ENCODE measurements around the gene FAM222B. TPM values are rescaled to one million over a fixed set of nuclear protein-coding genes. Genes with fewer than 3 reads are reported as not detected.

The FAM222B gene
- total and polyA plus RNA-seq, 5 experiments from 2014 or later = 7.5 to 23.1 (median 16.9) TPM

- DNase-seq (no peak), ATAC-seq (no peak)
- Mint-ChIP-seq H3K27ac (peak overlapping the region in 2 of 10 donors; percentile 40 to 48), H3K4me1 (peaks cover 4 to 6% (median 4%) of the 10 kb centered on the region in 4 donors), H3K36me3 (peaks cover 0 to 56% (median 2%) of the 10 kb centered on the region in 3 donors), H3K27me3 (no peaks in the 10 kb centered on the region), H3K9me3 (no peaks in the 10 kb centered on the region), H3K4me3 (no peak overlapping the region)
- POLR2A ChIA-PET = interaction anchor here (0.9 to 1.2 kb wide), 3 partner anchors 33 to 141 kb away, joined by 3 read pairs; partner anchors contain the start of gene DHRS13
Observed at GRCh38 chr17:28760601-28761562, 81.7 kb downstream of the FAM222B start.

- no peaks in the 10 kb centered on the region for H3K27me3 Mint-ChIP-seq
- DNase-seq (no peak), ATAC-seq (no peak)
- H3K4me3 Mint-ChIP-seq = no peak overlapping the region
- peaks cover 0 to 52% (median 2%) of the 10 kb centered on the region in 3 donors for H3K36me3 Mint-ChIP-seq
- peaks cover 4 to 6% (median 4%) of the 10 kb centered on the region in 4 donors for H3K4me1 Mint-ChIP-seq
- POLR2A ChIA-PET = interaction anchor here (0.5 kb wide), 1 partner anchor 20 kb away, joined by 3 read pairs; no protein-coding TSS in a partner anchor
- no peaks in the 10 kb centered on the region for H3K9me3 Mint-ChIP-seq
- no peak overlapping the region for H3K27ac Mint-ChIP-seq
Observed at GRCh38 chr17:28759256-28759865, 83.2 kb downstream of the FAM222B start.

DNA sequence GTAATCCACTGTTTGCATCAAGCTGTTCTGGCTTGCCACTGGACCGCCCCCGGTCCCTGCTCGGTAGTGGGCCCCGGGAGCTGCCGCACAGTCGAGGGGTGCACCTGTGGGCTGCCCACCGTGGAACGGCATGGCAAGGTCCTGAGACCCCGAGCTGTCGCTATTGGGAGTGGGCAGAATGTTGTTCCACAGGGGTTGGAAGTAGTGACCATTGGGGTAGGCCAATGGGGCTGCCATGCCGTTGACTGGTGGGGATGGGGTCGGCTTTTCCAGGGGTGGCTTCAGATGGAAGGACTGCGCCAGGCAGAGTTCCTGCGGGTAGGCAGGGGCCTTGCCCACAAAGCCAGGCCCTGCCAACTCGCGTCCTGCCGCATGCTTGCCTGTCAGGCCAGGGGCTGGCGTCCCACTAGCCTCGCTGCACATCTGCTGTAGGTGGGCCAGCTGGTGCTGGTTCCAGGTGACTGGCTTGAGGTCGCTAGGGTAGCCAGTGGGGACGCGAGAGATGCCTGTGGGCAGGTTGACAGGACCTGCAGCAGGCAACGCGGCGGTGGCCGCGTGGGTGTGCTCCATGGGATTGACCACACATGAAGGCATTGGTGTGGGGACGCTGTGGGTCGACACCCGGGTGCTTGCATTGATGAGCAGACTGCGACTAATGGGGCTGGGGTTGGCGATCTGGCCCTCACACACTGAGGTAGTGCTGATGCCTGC lies 84.0 kb downstream of the FAM222B start:
- H3K27ac Mint-ChIP-seq = no peak overlapping the region
- peaks cover under 1 to 3% (median under 1%) of the 10 kb centered on the region in 4 donors for H3K4me1 Mint-ChIP-seq
- H3K4me3 Mint-ChIP-seq = no peak overlapping the region
- peaks cover 0 to 49% (median 2%) of the 10 kb centered on the region in 3 donors for H3K36me3 Mint-ChIP-seq
- H3K27me3 Mint-ChIP-seq = no peaks in the 10 kb centered on the region
- ATAC-seq (no peak), DNase-seq (no peak)
- POLR2A ChIA-PET = interaction anchor here (1.3 kb wide), 1 partner anchor 9 kb away, joined by 3 read pairs; no protein-coding TSS in a partner anchor
- H3K9me3 Mint-ChIP-seq = no peaks in the 10 kb centered on the region

GRCh38 chr17:28756049-28756804 lies 86.4 kb downstream of the FAM222B start:
- no peak for DNase-seq
- Mint-ChIP-seq H3K27me3 (no peaks in the 10 kb centered on the region), H3K27ac (peak overlapping the region in 4 of 10 donors; percentile 41 to 77 (median 62)), H3K4me3 (no peak overlapping the region), H3K36me3 (peaks cover 0 to 43% (median 2%) of the 10 kb centered on the region in 3 donors), H3K9me3 (no peaks in the 10 kb centered on the region), H3K4me1 (peaks cover 0 to 3% (median under 1%) of the 10 kb centered on the region in 4 donors)
- POLR2A ChIA-PET = interaction anchor here (0.7 to 1.3 kb wide), 2 partner anchors 29 to 36 kb away, joined by 3 to 5 read pairs; partner anchors contain the start of gene RPL23A
- no peak for ATAC-seq

DNA sequence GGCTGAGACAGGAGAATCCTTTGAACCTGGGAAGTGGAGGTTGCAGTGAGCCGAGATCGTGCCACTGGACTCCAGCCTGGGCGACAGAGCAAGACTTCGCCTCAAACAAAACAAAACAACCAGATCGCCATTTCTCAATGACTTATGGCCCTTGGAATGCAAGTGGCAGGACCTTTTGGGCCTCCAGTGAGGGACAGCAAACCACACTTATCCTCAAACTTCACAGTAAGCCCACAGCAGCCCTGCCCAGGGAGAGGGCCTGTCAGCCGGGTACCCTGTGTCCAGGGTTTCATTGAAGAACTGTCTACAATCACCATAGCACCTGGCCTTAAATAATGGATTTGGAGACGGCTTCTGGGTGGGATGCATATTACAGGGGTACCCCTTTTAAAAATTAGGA lies 87.1 kb downstream of the FAM222B start:
- Mint-ChIP-seq H3K9me3 (no peaks in the 10 kb centered on the region), H3K4me3 (no peak overlapping the region), H3K36me3 (peaks cover 0 to 40% (median 2%) of the 10 kb centered on the region in 3 donors), H3K27me3 (no peaks in the 10 kb centered on the region), H3K4me1 (peaks cover 0 to 4% (median 2%) of the 10 kb centered on the region in 4 donors), H3K27ac (no peak overlapping the region)
- ATAC-seq (no peak), DNase-seq (no peak)
- POLR2A ChIA-PET = no interaction called here

DNA sequence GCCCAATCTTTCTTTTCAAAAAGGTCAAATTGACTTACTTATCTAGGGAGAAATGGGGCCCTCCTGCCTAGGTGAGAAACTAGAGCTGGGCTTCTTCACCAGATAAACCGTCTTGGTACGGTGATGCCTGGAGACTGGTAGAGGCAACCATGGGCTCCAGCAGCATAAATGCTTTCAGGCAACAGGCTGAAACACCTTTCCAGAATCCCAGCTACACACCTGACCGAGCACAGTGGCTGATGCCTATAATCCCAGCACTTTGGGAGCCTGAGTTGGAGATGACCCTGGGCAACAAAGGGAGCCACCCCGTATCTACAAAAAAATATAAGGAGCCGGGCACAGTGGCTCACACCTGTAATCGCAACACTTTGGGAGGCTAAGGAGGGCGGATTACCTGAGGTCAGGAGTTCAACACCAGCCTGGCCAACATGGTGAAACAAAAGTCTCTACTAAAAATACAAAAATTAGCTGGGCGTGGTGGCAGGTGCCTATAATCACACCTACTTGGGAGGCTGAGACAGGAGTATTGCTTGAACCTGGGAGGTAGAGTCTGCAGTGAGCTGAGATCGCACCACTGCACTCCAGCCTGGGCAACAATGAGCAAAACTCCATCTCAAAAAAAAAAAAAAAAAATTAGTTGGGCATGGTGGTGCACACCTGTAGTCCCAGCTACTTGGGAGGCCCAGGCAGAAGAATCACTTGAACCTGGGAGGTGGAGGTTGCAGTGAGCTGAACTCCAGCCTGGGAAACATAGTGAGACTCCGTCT lies 90.8 kb downstream of the FAM222B start:
- Mint-ChIP-seq H3K27me3 (no peaks in the 10 kb centered on the region), H3K4me3 (no peak overlapping the region)

GRCh38 chr17:28750178-28751047 lies 92.2 kb downstream of the FAM222B start:
- H3K36me3 Mint-ChIP-seq = no peaks in the 10 kb centered on the region
- POLR2A ChIA-PET = interaction anchor here (0.6 to 15.6 kb wide), 12 partner anchors 8 to 199 kb away, joined by 3 to 365 read pairs (median 3); partner anchors contain the start of genes DHRS13, FLOT2, NEK8 and RPL23A
- no peaks in the 10 kb centered on the region for H3K9me3 Mint-ChIP-seq
- peak; percentile 79 to 94 (median 85) for DNase-seq
- ATAC-seq = peak; percentile 84
- H3K4me1 Mint-ChIP-seq = peaks cover 5 to 28% (median 16%) of the 10 kb centered on the region in 4 donors
- peak overlapping the region in 1 of 10 donors; percentile 14 for H3K4me3 Mint-ChIP-seq
- peak overlapping the region in 5 of 10 donors; percentile 43 to 75 (median 69) for H3K27ac Mint-ChIP-seq
- H3K27me3 Mint-ChIP-seq = no peaks in the 10 kb centered on the region

More for the DNA sequence above, 90.8 kb downstream of the FAM222B start:
- Mint-ChIP-seq H3K27ac (peak overlapping the region in 2 of 10 donors; percentile 43 to 47), H3K4me1 (peaks cover 0 to 16% (median 9%) of the 10 kb centered on the region in 4 donors), H3K36me3 (peaks cover 0 to 10% (median 0%) of the 10 kb centered on the region in 3 donors), H3K9me3 (no peaks in the 10 kb centered on the region)
- DNase-seq = no peak
- POLR2A ChIA-PET = interaction anchor here (0.6 to 15.6 kb wide), 4 partner anchors 17 to 146 kb away, joined by 3 to 365 read pairs (median 4); partner anchors contain the start of genes FLOT2, NEK8, RPL23A and TLCD1
- no peak for ATAC-seq

GRCh38 chr17:28749516-28750177 lies 92.9 kb downstream of the FAM222B start:
- no peak for DNase-seq
- H3K4me1 Mint-ChIP-seq = peaks cover 5 to 35% (median 22%) of the 10 kb centered on the region in 4 donors
- H3K9me3 Mint-ChIP-seq = no peaks in the 10 kb centered on the region
- POLR2A ChIA-PET = interaction anchor here (0.9 to 15.6 kb wide), 11 partner anchors 8 to 200 kb away, joined by 3 to 365 read pairs (median 3); partner anchors contain the start of genes DHRS13, FLOT2, NEK8 and RPL23A
- no peaks in the 10 kb centered on the region for H3K36me3 Mint-ChIP-seq
- H3K27me3 Mint-ChIP-seq = no peaks in the 10 kb centered on the region
- peak overlapping the region in 1 of 10 donors; percentile 14 for H3K4me3 Mint-ChIP-seq
- peak overlapping the region in 4 of 10 donors; percentile 38 to 69 (median 59) for H3K27ac Mint-ChIP-seq
- ATAC-seq = peak in 1 of 2 donors; percentile 6

GRCh38 chr17:28748852-28749515 lies 93.6 kb downstream of the FAM222B start:
- Mint-ChIP-seq H3K4me3 (no peak overlapping the region), H3K27ac (peak overlapping the region in 7 of 10 donors; percentile 10 to 68 (median 27)), H3K9me3 (no peaks in the 10 kb centered on the region), H3K27me3 (no peaks in the 10 kb centered on the region), H3K4me1 (peaks cover 5 to 37% (median 23%) of the 10 kb centered on the region in 4 donors), H3K36me3 (no peaks in the 10 kb centered on the region)
- no peak for ATAC-seq
- POLR2A ChIA-PET = interaction anchor here (0.9 to 15.6 kb wide), 7 partner anchors 9 to 149 kb away, joined by 3 to 365 read pairs (median 3); partner anchors contain the start of genes FLOT2, NEK8, RPL23A and SDF2
- DNase-seq = no peak

Measured in naive thymus-derived CD8-positive, alpha-beta T cell (primary cell).